CD4-positive, alpha-beta T cell treated with Interleukin-2 at 100 ng/mL for 4 hours (primary cell): ENCODE measurements around the gene B4GALT2.

Experiments
- DNase-seq: peaks from one replicate; pipeline ENCODE4 v3.0.0-alpha.2; 2020; ENCODE audit warnings: low spot score

Gene B4GALT2

GRCh38 chr1:44029911-44030604, 51.0 kb downstream of the B4GALT2 start:
- DNase-seq: peak; percentile 86

GRCh38 chr1:44030605-44031251, 51.7 kb downstream of the B4GALT2 start:
- DNase-seq: peak; percentile 50

GRCh38 chr1:44031252-44032169, 52.5 kb downstream of the B4GALT2 start, which contains the start of gene SLC6A9:
SLC6A9 (minus strand) TSS chr1:44031462; CDS start chr1:44024277, 7,185 bp downstream.
- peak; percentile 7 for DNase-seq

GRCh38 chr1:44032170-44032790, 53.3 kb downstream of the B4GALT2 start:
- no peak for DNase-seq

- no peak for DNase-seq
Observed at GRCh38 chr1:44033041-44033575, 54.1 kb downstream of the B4GALT2 start.

- no peak for DNase-seq
Observed at GRCh38 chr1:44033756-44034155, 54.7 kb downstream of the B4GALT2 start.

- DNase-seq: no peak
Observed at GRCh38 chr1:44034423-44034822, 55.4 kb downstream of the B4GALT2 start.

- no peak for DNase-seq
Observed at GRCh38 chr1:44034976-44035716, 56.1 kb downstream of the B4GALT2 start.

- no peak for DNase-seq
Observed at GRCh38 chr1:44035726-44036408, 56.9 kb downstream of the B4GALT2 start.

- DNase-seq: peak; percentile 71
Observed at GRCh38 chr1:44036409-44037139, 57.6 kb downstream of the B4GALT2 start.

GRCh38 chr1:44037154-44037553, 58.1 kb downstream of the B4GALT2 start:
- no peak for DNase-seq

- no peak for DNase-seq
Observed at GRCh38 chr1:44038876-44039657, 60.1 kb downstream of the B4GALT2 start.

- DNase-seq: no peak
Observed at GRCh38 chr1:44040418-44040817, 61.4 kb downstream of the B4GALT2 start.
